GM23338 (cell line): ENCODE data around the gene ADAMTS19. TPM values are rescaled to one million over a fixed set of nuclear protein-coding genes. Genes with fewer than 3 reads are reported as not detected.

ENCODE experiments used
- ATAC-seq: fragments of 200-7000 bp; cut with Tn5 transposase; 3 replicates; pipeline ENCODE4 v1.9.1; 2020
- DNase-seq: peaks from one replicate; pipeline ENCODE4 v3.0.0-alpha.2; 2015; ENCODE audit warnings: low spot score
- H2AFZ ChIP-seq: fragments of 200-600 bp; sonication (generic); 2 replicates; pipeline ENCODE4 v1.8.0; 2016; ENCODE audit warnings: antibody characterized with exemption, mild to moderate bottlenecking, moderate library complexity
- H3F3A ChIP-seq: fragments of 200-600 bp; sonication (generic); replicated peaks from 2 replicates; pipeline ENCODE4 v1.8.0; 2017; ENCODE audit warnings: antibody characterized with exemption, mixed run types, low read depth
- H3K27ac ChIP-seq: fragments of 200-600 bp; sonication (generic); 2 replicates; pipeline ENCODE4 v1.6.1; 2016; ENCODE audit warnings: low read depth
- H3K27me3 ChIP-seq: fragments of 200-600 bp; sonication (generic); 2 replicates; pipeline ENCODE4 v1.8.0; 2016; ENCODE audit warnings: mild to moderate bottlenecking, mixed run types, moderate library complexity; ENCODE audit not compliant: insufficient read depth
- H3K36me3 ChIP-seq: fragments of 200-600 bp; sonication (generic); 2 replicates; pipeline ENCODE4 v1.8.0; 2016; ENCODE audit warnings: mild to moderate bottlenecking; ENCODE audit not compliant: insufficient read depth
- H3K4me1 ChIP-seq: fragments of 200-600 bp; sonication (generic); 2 replicates; pipeline ENCODE4 v1.8.0; 2016; ENCODE audit warnings: mild to moderate bottlenecking, moderate library complexity; ENCODE audit not compliant: insufficient read depth
- H3K4me2 ChIP-seq: fragments of 200-600 bp; sonication (generic); 2 replicates; pipeline ENCODE4 v1.7.1; 2017; ENCODE audit warnings: mixed run types
- H3K4me3 ChIP-seq: fragments of 200-600 bp; sonication (generic); 2 replicates; pipeline ENCODE4 v1.6.1; 2016; ENCODE audit warnings: mixed run types
- H3K79me2 ChIP-seq: fragments of 200-600 bp; sonication (generic); replicated peaks from 2 replicates; pipeline ENCODE4 v1.8.0; 2017; ENCODE audit warnings: mild to moderate bottlenecking; ENCODE audit not compliant: insufficient read depth
- H3K9me2 ChIP-seq: fragments of 200-600 bp; sonication (generic); 2 replicates; pipeline ENCODE4 v1.8.0; 2017; ENCODE audit not compliant: insufficient read depth
- H4K20me1 ChIP-seq: fragments of 200-600 bp; sonication (generic); replicated peaks from 2 replicates; pipeline ENCODE4 v1.8.0; 2017; ENCODE audit warnings: mild to moderate bottlenecking; ENCODE audit not compliant: insufficient read depth
- H3K27ac Mint-ChIP-seq: 2 replicates; pipeline ENCODE4 v1.8.0; 2020; ENCODE audit warnings: inconsistent platforms, mild to moderate bottlenecking, moderate library complexity, mixed read lengths
- H3K27me3 Mint-ChIP-seq: 3 replicates; pipeline ENCODE4 v1.8.0; 2022; ENCODE audit warnings: low read depth, mild to moderate bottlenecking, moderate library complexity, mixed read lengths, inconsistent platforms; ENCODE audit not compliant: insufficient read depth, poor library complexity
- H3K36me3 Mint-ChIP-seq: 3 replicates; pipeline ENCODE4 v1.8.0; 2021; ENCODE audit warnings: low read depth, mild to moderate bottlenecking, inconsistent platforms, moderate library complexity, mixed read lengths
- H3K4me1 Mint-ChIP-seq: 3 replicates; pipeline ENCODE4 v1.8.0; 2020; ENCODE audit warnings: mild to moderate bottlenecking, inconsistent platforms, mixed read lengths
- H3K4me3 Mint-ChIP-seq: 3 replicates; pipeline ENCODE4 v1.8.0; 2021; ENCODE audit warnings: moderate library complexity, mild to moderate bottlenecking, inconsistent platforms, mixed read lengths
- H3K9me3 Mint-ChIP-seq: 3 replicates; pipeline ENCODE4 v1.8.0; 2020; ENCODE audit warnings: moderate library complexity, mild to moderate bottlenecking, inconsistent platforms, mixed read lengths
- CREB1 ChIP-seq: fragments of 250-450 bp; sonication (Bioruptor Pico); IDR thresholded peaks from 2 replicates; pipeline ENCODE4 v1.5.0; 2020; ENCODE audit warnings: low read depth, mild to moderate bottlenecking, moderate library complexity
- CTCF ChIP-seq, 2 experiments: fragments of 200-600 bp in 1 of 2; sonication (generic) in 1 of 2; conservative IDR thresholded peaks; 2 replicates each; pipeline versions ENCODE4 v1.5.1 to v1.6.1; 2016 to 2017; ENCODE audit warnings: antibody characterized with exemption in 2 of 2, low read depth in 2 of 2, mild to moderate bottlenecking in 2 of 2, moderate library complexity in 1 of 2
- ETS1 ChIP-seq: IDR thresholded peaks from 2 replicates; pipeline ENCODE4 v1.6.1; 2016; ENCODE audit warnings: antibody characterized with exemption
- EZH2 ChIP-seq: fragments of 200-600 bp; sonication (generic); IDR thresholded peaks from one replicate; pipeline ENCODE4 v1.8.0; 2017; ENCODE audit warnings: antibody characterized with exemption, mild to moderate bottlenecking, low read depth; ENCODE audit not compliant: unreplicated experiment
- EZH2phosphoT487 ChIP-seq: fragments of 200-600 bp; sonication (generic); IDR thresholded peaks from one replicate; pipeline ENCODE4 v1.8.1; 2018; ENCODE audit warnings: antibody characterized with exemption; ENCODE audit not compliant: unreplicated experiment
- JUNB ChIP-seq: IDR thresholded peaks from one replicate; pipeline ENCODE4 v1.6.1; 2016; ENCODE audit warnings: antibody characterized with exemption; ENCODE audit not compliant: unreplicated experiment
- NANOG ChIP-seq: IDR thresholded peaks from 2 replicates; pipeline ENCODE4 v1.6.1; 2016; ENCODE audit warnings: antibody characterized with exemption, borderline replicate concordance
- POLR2AphosphoS5 ChIP-seq: IDR thresholded peaks from 2 replicates; pipeline ENCODE4 v1.6.1; 2016; ENCODE audit warnings: antibody characterized with exemption, low read depth
- REST ChIP-seq: IDR thresholded peaks from one replicate; pipeline ENCODE4 v1.6.1; 2018; ENCODE audit warnings: antibody characterized with exemption; ENCODE audit not compliant: unreplicated experiment
- STAT1 ChIP-seq: IDR thresholded peaks from one replicate; pipeline ENCODE4 v1.6.1; 2016; ENCODE audit warnings: antibody characterized with exemption; ENCODE audit not compliant: unreplicated experiment
- ZNF114 ChIP-seq: fragments of 250-450 bp; sonication (Bioruptor Pico); IDR thresholded peaks from 2 replicates; pipeline ENCODE4 v1.5.0; 2020; ENCODE audit warnings: mild to moderate bottlenecking, moderate library complexity
- ZNF331 ChIP-seq: fragments of 250-450 bp; sonication (Bioruptor Pico); IDR thresholded peaks from 2 replicates; pipeline ENCODE4 v1.5.0; 2020; ENCODE audit warnings: low read depth, mild to moderate bottlenecking, moderate library complexity
- ZNF462 ChIP-seq: fragments of 250-450 bp; sonication (Bioruptor Pico); IDR thresholded peaks from 2 replicates; pipeline ENCODE4 v1.5.0; 2020; ENCODE audit warnings: mild to moderate bottlenecking, moderate library complexity
- polyA plus RNA-seq: library from polyadenylated mRNA; unstranded; fragments of >200 nt; fragmentation: Nextera tagmentation; extraction: Ambion mirVana; gene quantifications from 2 replicates; pipeline ENCODE4 v1.2.1, GENCODE V29; 2016
- total RNA-seq: library from RNA; depleted of rRNA; stranded (reverse); fragments of >200 nt; shearing (Covaris generic); gene quantifications from 2 replicates; pipeline ENCODE4 v1.2.3, GENCODE V29; 2014

Gene ADAMTS19
- total and polyA plus RNA-seq, 2 experiments from 2014 or later, result 6.0 to 27.4 TPM

- H3K4me3 ChIP-seq, result no peak overlapping the region
- H3K79me2 ChIP-seq, result no peaks in the 10 kb centered on the region
- no peaks in the 10 kb centered on the region for H3K4me1 ChIP-seq
- Mint-ChIP-seq H3K4me3 (no peak overlapping the region), H3K36me3 (no peaks in the 10 kb centered on the region), H3K27me3 (no peaks in the 10 kb centered on the region), H3K27ac (no peak overlapping the region), H3K4me1 (no peaks in the 10 kb centered on the region), H3K9me3 (no peaks in the 10 kb centered on the region)
- no peaks in the 10 kb centered on the region for H3K27me3 ChIP-seq
- H3K9me2 ChIP-seq, result no peaks in the 10 kb centered on the region
- no peak for DNase-seq
- H3K36me3 ChIP-seq, result no peaks in the 10 kb centered on the region
- no peak overlapping the region for H3K4me2 ChIP-seq
- no peak overlapping the region for H3K27ac ChIP-seq
- H4K20me1 ChIP-seq, result no peaks in the 10 kb centered on the region
- H3F3A ChIP-seq, result no peaks in the 10 kb centered on the region
- TF ChIP-seq CTCF (conservative IDR thresholded peaks at IDR 0.05; ENCODE audit: low read depth in 2 of 2) (no peak), CREB1 (CRISPR knock-in tag) (no peak), NANOG (no peak), STAT1 (no peak), ZNF462 (CRISPR knock-in tag) (no peak), REST (no peak), POLR2AphosphoS5 (no peak), ZNF114 (CRISPR knock-in tag) (no peak), EZH2 (no peak), EZH2phosphoT487 (no peak), JUNB (no peak), ETS1 (no peak), ZNF331 (CRISPR knock-in tag) (no peak)
- no peak overlapping the region for H2AFZ ChIP-seq
- ATAC-seq, result no peak
Observed at GRCh38 chr5:129781594-129781993, 321.5 kb downstream of the ADAMTS19 start.
